Suprapubic skin (tissue), 4 donors: ENCODE data around the gene FAM90A26.
"Not testable (repeated sequence)": the region's sequence is repeated elsewhere in the genome, so short reads cannot be mapped to it uniquely, and the experiment has no call there.

Source experiments
- CTCF ChIP-seq, 2 donors: fragments of 200-600 bp in 1 of 2; fragments of 450-650 bp in 1 of 2; sonication (generic) in 1 of 2; IDR thresholded peaks; one replicate each; pipeline ENCODE4 v1.5.1; 2016 to 2019; ENCODE audit warnings: antibody characterized with exemption in 2 of 2, mild to moderate bottlenecking in 1 of 2, moderate library complexity in 1 of 2
- EP300 ChIP-seq: sonication (generic); formaldehyde crosslinking; IDR thresholded peaks from one replicate; pipeline ENCODE4 v1.6.1; 2017; ENCODE audit warnings: antibody characterized with exemption
- POLR2AphosphoS5 ChIP-seq, 3 donors: sonication (generic); formaldehyde crosslinking; IDR thresholded peaks; one replicate each; pipeline ENCODE4 v1.6.1; 2017; ENCODE audit warnings: antibody characterized with exemption in 3 of 3

- TF ChIP-seq CTCF (IDR thresholded peaks at IDR 0.05); POLR2AphosphoS5 (IDR thresholded peaks at IDR 0.05); EP300: not testable (repeated sequence)
Observed at GRCh38 chr4:9125601-9126161, 44.5 kb upstream of the FAM90A26 start.
